HepG2 (cell line): ENCODE data around the gene PEAK1. TPM values are rescaled to one million over a fixed set of nuclear protein-coding genes. Genes with fewer than 3 reads are reported as not detected.

Experiments
- ATAC-seq: fragments of 200-7000 bp; cut with Tn5 transposase; 3 replicates; pipeline ENCODE4 v1.9.1; 2020; ENCODE audit warnings: mild to moderate bottlenecking, moderate library complexity
- BruUV-seq: library from RNA; stranded (reverse); fragments of 400-500 nt; replicated peaks from 2 replicates; lab custom pipeline; 2021; lab: Mats Ljungman, UMichigan
- CTCF ChIA-PET: fragments of 300-600 bp; formaldehyde crosslinking; extraction: SDS; loops from one replicate; lab custom pipeline; 2021; ENCODE audit warnings: low total read pairs, inconsistent platforms, low intra/inter-chr PET ratio; lab: Yijun Ruan, JAX
- POLR2A ChIA-PET: fragments of 350-600 bp; sonication (Branson Sonifier 250); formaldehyde crosslinking; loops from one replicate; lab custom pipeline; 2020; ENCODE audit warnings: antibody characterized with exemption, inconsistent platforms; lab: Yijun Ruan, JAX
- DNase-seq: peaks from one replicate; pipeline ENCODE4 v3.0.0-alpha.2; 2015; ENCODE audit warnings: low spot score
- FAIRE-seq: peaks from 3 replicates; lab custom pipeline; 2011; peaks lifted over from hg19 to GRCh38; lab: Jason Lieb, UNC
- H2AFZ ChIP-seq: one replicate; pipeline ENCODE4 v1.6.1; 2011; ENCODE audit warnings: low read length, inconsistent platforms
- H3K27ac ChIP-seq: fragments of 300-600 bp; 3 replicates; pipeline ENCODE4 v1.8.0; 2011; ENCODE audit warnings: mixed run types, mild to moderate bottlenecking, mixed read lengths, low read length, inconsistent platforms; ENCODE audit not compliant: insufficient read depth; ENCODE audit errors: extremely low read length
- H3K27me3 ChIP-seq, 2 experiments: fragments of 200-600 bp in 1 of 2; 2 replicates in 1 of 2; 3 replicates in 1 of 2; pipeline versions ENCODE4 v1.6.0 to v1.8.0; 2011; ENCODE audit warnings: low read length in 2 of 2, mild to moderate bottlenecking in 2 of 2, moderate library complexity in 2 of 2, inconsistent platforms in 1 of 2; ENCODE audit not compliant: insufficient read depth in 2 of 2, control insufficient read depth in 1 of 2
- H3K36me3 ChIP-seq, 2 experiments: fragments of 200-600 bp in 1 of 2; replicated peaks in 1 of 2; 2 replicates in 1 of 2; 3 replicates in 1 of 2; pipeline versions ENCODE4 v1.5.1 to v1.8.0; 2011; ENCODE audit warnings: low read length in 2 of 2, inconsistent platforms in 1 of 2; ENCODE audit not compliant: insufficient read depth in 2 of 2, control insufficient read depth in 1 of 2
- H3K4me1 ChIP-seq: 2 replicates; pipeline ENCODE4 v1.5.1; 2012; ENCODE audit warnings: low read length, inconsistent platforms; ENCODE audit not compliant: insufficient read depth
- H3K4me2 ChIP-seq: 2 replicates; pipeline ENCODE4 v1.6.0; 2011; ENCODE audit warnings: low read depth, low read length, inconsistent platforms
- H3K4me3 ChIP-seq, 3 experiments: fragments of 200-600 bp in 1 of 3; sonication (generic), shearing (Covaris generic) in 1 of 3; replicated peaks in 1 of 3; 2 replicates each; pipeline ENCODE4 v1.5.1; 2011 to 2016; ENCODE audit warnings: low read length in 3 of 3, inconsistent platforms in 2 of 3, low read depth in 2 of 3, mild to moderate bottlenecking in 2 of 3, control low read depth in 1 of 3, mixed read lengths in 1 of 3; ENCODE audit not compliant: insufficient read depth in 1 of 3
- H3K79me2 ChIP-seq: one replicate; pipeline ENCODE4 v1.6.1; 2011; ENCODE audit warnings: low read length, inconsistent platforms; ENCODE audit not compliant: insufficient read depth
- H3K9ac ChIP-seq: 2 replicates; pipeline ENCODE4 v1.6.0; 2011; ENCODE audit warnings: mild to moderate bottlenecking, low read depth, low read length, inconsistent platforms; ENCODE audit not compliant: insufficient read depth
- H3K9me3 ChIP-seq: 2 replicates; pipeline ENCODE4 v1.5.1; 2012; ENCODE audit warnings: mild to moderate bottlenecking, low read length
- H4K20me1 ChIP-seq: 2 replicates; pipeline ENCODE4 v1.6.0; 2011; ENCODE audit warnings: inconsistent platforms, mild to moderate bottlenecking, low read length, moderate library complexity; ENCODE audit not compliant: insufficient read depth
- ATF3 ChIP-seq: sonication (generic); formaldehyde crosslinking; IDR thresholded peaks from 2 replicates; pipeline ENCODE4 v1.4.0; 2020; ENCODE audit warnings: missing genetic modification reagents
- EHMT2 ChIP-seq: fragments of 200-600 bp; sonication (generic); IDR thresholded peaks from 2 replicates; pipeline ENCODE4 v1.7.0; 2017; ENCODE audit warnings: antibody characterized with exemption, low read depth, low read length, borderline replicate concordance
- IKZF1 ChIP-seq: fragments of 450-650 bp; IDR thresholded peaks from 2 replicates; pipeline ENCODE4 v1.7.1; 2016
- POGZ ChIP-seq: sonication (generic); formaldehyde crosslinking; IDR thresholded peaks from 2 replicates; pipeline ENCODE4 v1.4.0; 2020; ENCODE audit warnings: mild to moderate bottlenecking, missing genetic modification reagents
- SOX6 ChIP-seq, 2 experiments: fragments of 450-650 bp in 1 of 2; sonication (generic) in 1 of 2; formaldehyde crosslinking in 1 of 2; IDR thresholded peaks; 2 replicates each; pipeline versions ENCODE4 v1.4.0 to v1.6.1; 2017 to 2020; ENCODE audit warnings: antibody characterized with exemption in 1 of 2, mild to moderate bottlenecking in 1 of 2, missing genetic modification reagents in 1 of 2
- TGIF2 ChIP-seq: IDR thresholded peaks from 2 replicates; pipeline ENCODE4 v1.6.1; 2016; ENCODE audit warnings: control low read depth, missing compliant biosample characterization
- THAP7 ChIP-seq: sonication (generic); formaldehyde crosslinking; IDR thresholded peaks from 2 replicates; pipeline ENCODE4 v1.8.1; 2023; ENCODE audit warnings: mild to moderate bottlenecking, missing genetic modification reagents
- YEATS2 ChIP-seq: sonication (generic); formaldehyde crosslinking; IDR thresholded peaks from 2 replicates; pipeline ENCODE4 v1.4.0; 2020; ENCODE audit warnings: missing genetic modification reagents, borderline replicate concordance
- ZBTB14 ChIP-seq: sonication (generic); formaldehyde crosslinking; IDR thresholded peaks from 2 replicates; pipeline ENCODE4 v1.4.0; 2020; ENCODE audit warnings: missing genetic modification reagents
- ZBTB39 ChIP-seq: sonication (generic); formaldehyde crosslinking; IDR thresholded peaks from 2 replicates; pipeline ENCODE4 v1.5.0; 2020; ENCODE audit warnings: missing genetic modification reagents
- ZNF367 ChIP-seq: sonication (generic); formaldehyde crosslinking; IDR thresholded peaks from 2 replicates; pipeline ENCODE4 v1.4.0; 2020; ENCODE audit warnings: missing genetic modification reagents, borderline replicate concordance
- ZNF556 ChIP-seq: sonication (generic); formaldehyde crosslinking; IDR thresholded peaks from 2 replicates; pipeline ENCODE4 v1.4.0; 2020; ENCODE audit warnings: mild to moderate bottlenecking, missing genetic modification reagents, borderline replicate concordance
- ZNF770 ChIP-seq: sonication (generic); formaldehyde crosslinking; IDR thresholded peaks from 2 replicates; pipeline ENCODE4 v1.5.0; 2020; ENCODE audit warnings: mild to moderate bottlenecking, missing genetic modification reagents
- ZNF780A ChIP-seq: sonication (generic); formaldehyde crosslinking; IDR thresholded peaks from 2 replicates; pipeline ENCODE4 v1.8.0; 2022; ENCODE audit warnings: mild to moderate bottlenecking, missing genetic modification reagents, moderate library complexity
- WGBS: methylation state at CpG from one replicate; pipeline ENCODE4 v1.1.6; 2017; ENCODE audit warnings: low lambda C conversion rate; 5-methylcytosine and 5-hydroxymethylcytosine counted together
- in situ Hi-C: cut with HindIII; loops from 2 replicates; pipeline ENCODE4 v1.10.0; 2017; ENCODE audit warnings: low pct_unique_long_range_greater_than_20kb; ENCODE audit not compliant: extremely low pct_ligation_motif_present
- intact Hi-C: fragments of 100-400 bp; cut with micrococcal nuclease; formaldehyde crosslinking; loops from one replicate; pipeline ENCODE4 v1.10.0; 2022; ENCODE audit not compliant: unreplicated experiment
- polyA plus RNA-seq, 8 experiments: library from polyadenylated mRNA; depleted of rRNA in 3 of 8; stranded (reverse) in 7 of 8; unstranded in 1 of 8; fragments of >200 nt; fragmentation: Illumina TruSeq in 4 of 8; extraction: Trizol in 4 of 8; gene quantifications; 2 replicates each; pipeline versions ENCODE4 v1.2.1 to v1.2.3, GENCODE V29; 2011 to 2016; ENCODE audit warnings: low read depth in 4 of 8, missing spikeins in 1 of 8, mixed read lengths in 1 of 8; ENCODE audit not compliant: insufficient read depth in 1 of 8
- total RNA-seq, 5 experiments: library from RNA; depleted of rRNA; stranded (reverse); fragments of >200 nt; fragmentation: Illumina TruSeq; extraction: Trizol; gene quantifications; 2 replicates each; pipeline ENCODE4 v1.2.3, GENCODE V29; 2016; ENCODE audit warnings: low read depth in 1 of 5

PEAK1 gene
- total and polyA plus RNA-seq, 2 of the 13 experiments (the other 11 are each of a cell fraction or from before 2014, with no cell fraction given), result 6.0 to 6.6 TPM

GRCh38 chr15:77196381-77196780 is 223.5 kb downstream of the PEAK1 start (continued):
- TF ChIP-seq ZBTB14 (CRISPR knock-in tag) (no peak), SOX6 (IDR thresholded peaks at IDR 0.05) (no peak), SOX6 (CRISPR knock-in tag; IDR thresholded peaks at IDR 0.05) (no peak), ZNF556 (CRISPR knock-in tag) (no peak), POGZ (CRISPR knock-in tag) (no peak), ZNF367 (no peak), ZNF780A (CRISPR knock-in tag) (no peak), IKZF1 (no peak), THAP7 (no peak), YEATS2 (CRISPR knock-in tag) (no peak)

GRCh38 chr15:77195586-77195985 is 224.3 kb downstream of the PEAK1 start:
- in situ Hi-C loops, result no loop called here
- H3K27me3 ChIP-seq, result no peaks in the 10 kb centered on the region
- H3K36me3 ChIP-seq, result no peaks in the 10 kb centered on the region
- 96% methylated on average over 3 of the region's 3 CpGs for WGBS
- no peak for ATAC-seq
- no peaks in the 10 kb centered on the region for H4K20me1 ChIP-seq
- no TSS peak for BruUV-seq
- H2AFZ ChIP-seq, result no peak overlapping the region
- no peak for FAIRE-seq
- no peaks in the 10 kb centered on the region for H3K79me2 ChIP-seq
- no peak overlapping the region for H3K9ac ChIP-seq
- ChIA-PET CTCF (no interaction called here), POLR2A (no interaction called here)
- no peaks in the 10 kb centered on the region for H3K9me3 ChIP-seq
- H3K4me2 ChIP-seq, result no peak overlapping the region
- no peak overlapping the region for H3K4me3 ChIP-seq
- intact Hi-C loops, result no loop called here
- no peak for DNase-seq
- H3K4me1 ChIP-seq, result no peaks in the 10 kb centered on the region
- H3K27ac ChIP-seq, result no peak overlapping the region
- no peak for TF ChIP-seq TGIF2 (CRISPR knock-in tag)
- no peak for TF ChIP-seq EHMT2
- no peak for TF ChIP-seq ZNF770 (CRISPR knock-in tag)
- no peak for TF ChIP-seq ZBTB39 (CRISPR knock-in tag)
- TF ChIP-seq POGZ (CRISPR knock-in tag), result no peak
- TF ChIP-seq ATF3 (CRISPR knock-in tag), result no peak
